Measurements from ENCODE around the gene SERINC5. TPM values are rescaled to one million over a fixed set of nuclear protein-coding genes. Genes with fewer than 3 reads are reported as not detected.

The SERINC5 gene
- total and polyA plus RNA-seq, 2 of the 4 experiments (the other 2 are of a cell fraction): 5.0 to 8.1 TPM

- Histone ChIP-seq H3K4me2 (ENCODE audit: low read depth, low read length) (no peak overlapping the region), H3K27me3 (ENCODE audit: control insufficient read depth, insufficient read depth, low read length) (no peaks in the 10 kb centered on the region; the same call in 1 of the 2 replicates), H4K91ac (ENCODE audit: insufficient read depth, low read depth, low read length) (no peak overlapping the region), H3K9me3 (ENCODE audit: control insufficient read depth, insufficient read depth, low read length) (no peaks in the 10 kb centered on the region), H2AFZ (replicated peaks; ENCODE audit: low read length, poor library complexity) (no peak overlapping the region), H3K4me3 (ENCODE audit: insufficient read depth, low read depth, low read length) (no peak overlapping the region), H3K9ac (ENCODE audit: low read depth, low read length) (no peak overlapping the region), H3K56ac (ENCODE audit: extremely low read depth, insufficient read depth, low read length) (no peak overlapping the region), H3K27ac (ENCODE audit: insufficient read depth, low read length) (no peak overlapping the region), H4K8ac (ENCODE audit: low read depth in 2 of 2, low read length in 2 of 2) (no peak overlapping the region), H3K79me1 (ENCODE audit: low read depth in 1 of 2, low read length in 2 of 2) (no peaks in the 10 kb centered on the region), H3K9me1 (ENCODE audit: insufficient read depth, low read length) (no peaks in the 10 kb centered on the region), H4K20me1 (ENCODE audit: insufficient read depth, low read length) (no peaks in the 10 kb centered on the region), H3K18ac (ENCODE audit: low read depth, low read length) (no peak overlapping the region), H3K14ac (replicated peaks; ENCODE audit: low read depth, low read length) (no peak overlapping the region), H4K5ac (ENCODE audit: low read depth, low read length) (no peak overlapping the region), H2BK20ac (ENCODE audit: low read depth, low read length) (no peak overlapping the region), H3K4me1 (ENCODE audit: control insufficient read depth, insufficient read depth, low read length) (no peaks in the 10 kb centered on the region), H2BK120ac (ENCODE audit: low read depth, low read length) (no peak overlapping the region), H3K23ac (ENCODE audit: low read depth, low read length) (no peak overlapping the region), H3K4ac (ENCODE audit: low read depth, low read length) (no peak overlapping the region), H2BK15ac (ENCODE audit: low read depth, low read length) (no peak overlapping the region), H3K36me3 (ENCODE audit: control insufficient read depth, insufficient read depth, low read length) (no peaks in the 10 kb centered on the region), H2AK5ac (ENCODE audit: low read depth, low read length) (no peak overlapping the region), H2AK9ac (replicated peaks; ENCODE audit: low read depth, low read length, poor library complexity) (no peak overlapping the region), H2BK5ac (ENCODE audit: low read depth, low read length, poor library complexity, severe bottlenecking) (no peak overlapping the region)
- intact Hi-C loops (cut with micrococcal nuclease): no loop called here
- WGBS, 2 experiments (ENCODE audit: extremely low coverage in 2 of 2, insufficient read length in 1 of 2): no CpG with 5 or more reads among the region's 2 CpGs
- ChIA-PET CTCF (no interaction called here), POLR2A (ENCODE audit: unreplicated experiment) (interaction anchor here (0.6 kb wide), 1 partner anchor 29 kb away, joined by 3 read pairs; no protein-coding TSS in a partner anchor)
- in situ Hi-C loops (cut with MboI; ENCODE audit: low sequenced_read_pairs): no loop called here
- no TSS peak for BruUV-seq (replicated peaks)
- TF ChIP-seq MAZ (IDR thresholded peaks at IDR 0.05; ENCODE audit: borderline replicate concordance, low read depth, low read length) (no peak), RAD21 (IDR thresholded peaks at IDR 0.05; ENCODE audit: low read length) (no peak), SMC3 (IDR thresholded peaks at IDR 0.05; ENCODE audit: low read depth, low read length) (no peak), ELK1 (IDR thresholded peaks at IDR 0.05; ENCODE audit: borderline replicate concordance, low read depth, low read length) (no peak), MXI1 (IDR thresholded peaks at IDR 0.05; ENCODE audit: borderline replicate concordance, low read depth, low read length) (no peak)
- DNase-seq (no peak), ATAC-seq (ENCODE audit: low read depth) (no peak)
- dilution Hi-C loops (cut with HindIII; ENCODE audit: low sequenced_read_pairs, unreplicated experiment): no loop called here
Measured at GRCh38 chr5:80266566-80266965, 10.7 kb upstream of the SERINC5 start.
